Posterior vena cava (tissue), 2 donors: ENCODE data around the gene SPATS2L. TPM values are rescaled to one million over a fixed set of nuclear protein-coding genes. Genes with fewer than 3 reads are reported as not detected.

ENCODE experiments used
- DNase-seq: peaks from one replicate; pipeline ENCODE4 v3.0.0-alpha.2; 2020; ENCODE audit warnings: low spot score
- intact Hi-C, 2 donors: fragments of 100-400 bp; cut with DNase I; formaldehyde crosslinking; loops; one replicate each; pipeline versions ENCODE4 v1.14.1 to v1.14.2; 2022 to 2023
- total RNA-seq, 2 donors: library from RNA; stranded (reverse); fragmentation: NEBNext Ultra II Directional; extraction: Animal tissue kit (Norgen Biotek cat#: 25700); gene quantifications; one replicate each; pipeline ENCODE4 v1.2.1, GENCODE V29; 2021
- donor health status: DM: yes; HTN: yes; CAD: no.
- donor health status: DM: yes; HTN: yes; CAD: no.

SPATS2L gene
- total RNA-seq, 2 donors from 2014 or later = 68.7 to 76.6 TPM

DNA sequence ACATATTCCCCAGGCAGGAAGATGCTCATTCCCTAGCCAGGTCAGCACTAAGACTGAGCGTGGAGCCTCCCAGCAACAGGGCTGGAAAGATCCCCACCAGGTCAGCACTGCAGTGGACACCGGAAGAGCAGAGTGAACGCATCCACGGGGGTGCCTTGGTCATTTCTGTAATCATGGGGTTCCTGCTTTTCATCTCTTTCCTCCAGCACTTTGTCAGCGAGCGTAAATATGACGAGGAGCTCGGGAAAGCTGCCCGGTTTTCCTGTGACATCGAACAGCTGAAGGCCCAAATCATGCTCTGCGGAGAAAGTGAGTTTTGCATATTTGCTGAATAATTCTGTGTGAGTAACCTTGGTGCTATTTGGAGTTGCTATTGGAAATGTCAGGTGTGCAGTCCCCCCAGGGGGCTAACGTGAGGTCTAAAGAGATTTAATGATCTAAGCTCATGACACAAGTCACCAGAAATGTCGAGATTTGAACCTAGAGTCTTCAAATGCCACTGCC is 163.3 kb downstream of the SPATS2L start:
- intact Hi-C loops = loop anchor here in 1 of 2 donors (10.0 kb wide), 1 partner anchor 165 kb away; the partner anchor contains the start of gene SPATS2L

DNA sequence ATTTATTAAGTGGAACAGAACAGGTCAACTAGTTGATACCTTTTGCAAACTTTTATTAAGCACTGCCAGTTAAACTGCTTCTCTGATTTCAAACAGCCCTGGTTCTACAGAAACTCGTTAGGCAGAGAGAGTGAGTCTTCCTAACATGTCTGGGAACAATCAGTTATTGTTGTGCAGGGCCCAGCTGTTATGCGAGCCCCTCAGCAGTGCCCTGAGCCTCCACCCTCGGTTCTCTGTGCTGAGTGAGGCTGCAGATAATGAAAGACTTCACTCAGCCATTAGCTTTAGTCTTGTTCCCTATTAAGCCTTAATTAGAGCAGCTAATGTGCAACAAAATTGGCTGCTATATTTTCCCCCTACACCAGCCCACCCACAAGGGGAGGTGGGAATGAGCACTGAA is 163.7 kb downstream of the SPATS2L start:
- no peak for DNase-seq
- intact Hi-C loops = no loop called here

More for the DNA sequence above, 163.3 kb downstream of the SPATS2L start:
- no peak for DNase-seq

DNA sequence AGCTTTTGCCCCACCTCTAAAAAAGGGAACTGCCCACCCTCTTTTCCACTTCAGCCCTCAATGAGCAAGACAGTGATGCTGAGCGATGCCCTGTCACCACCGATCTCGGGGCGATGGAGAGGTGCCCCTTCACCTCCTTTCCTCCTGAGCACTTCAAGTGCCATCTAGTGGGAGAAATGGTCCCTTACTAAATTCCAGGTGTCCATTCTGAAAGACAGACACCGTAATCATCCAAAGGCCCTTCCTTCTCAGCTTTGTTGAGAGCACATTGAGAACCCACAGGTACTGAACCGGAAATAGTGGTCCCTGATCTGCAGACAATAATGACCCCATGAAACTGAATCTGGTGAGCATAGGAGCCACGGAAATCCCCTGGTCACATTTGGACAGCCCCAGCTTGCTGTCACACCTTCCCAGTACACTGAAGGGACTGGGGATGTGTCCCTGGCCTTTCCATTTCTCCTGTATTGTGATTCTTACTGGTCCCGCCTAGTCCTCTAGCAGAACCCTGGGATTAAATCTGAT is 164.9 kb downstream of the SPATS2L start:
- intact Hi-C loops = no loop called here
- no peak for DNase-seq

DNA sequence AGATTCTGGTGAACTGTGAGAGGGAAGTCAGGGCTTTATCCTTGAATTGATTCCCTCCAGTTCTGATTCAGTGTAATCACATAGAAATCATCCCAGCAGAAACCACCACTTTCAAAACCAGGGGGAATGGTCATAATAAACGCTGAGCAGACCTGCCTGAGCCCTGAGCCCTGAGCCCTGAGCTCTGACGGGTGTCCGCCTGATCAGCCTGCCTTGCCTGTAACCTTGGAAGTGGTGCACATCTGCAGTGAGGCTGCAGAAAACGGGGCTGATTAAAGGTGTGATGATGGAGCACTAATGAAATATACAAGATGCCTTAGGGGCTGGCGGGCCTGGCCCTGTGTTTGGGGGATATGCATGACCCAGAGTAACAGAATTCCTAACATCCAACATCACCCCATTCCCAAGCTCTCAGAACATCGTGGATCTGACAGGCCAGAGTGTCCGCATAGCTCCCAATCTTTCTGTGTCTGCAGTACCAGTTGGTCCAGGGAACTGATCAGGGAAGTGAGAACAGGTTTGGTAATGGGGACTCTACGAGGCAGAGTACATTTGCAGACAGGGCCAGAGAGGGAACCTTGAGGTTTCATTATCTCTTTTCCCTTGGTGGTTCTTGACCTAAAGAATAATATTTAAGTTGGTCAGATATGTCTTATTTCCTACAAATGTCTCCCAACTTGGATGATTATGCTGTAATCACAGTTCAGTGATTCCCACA is 165.6 kb downstream of the SPATS2L start:
- intact Hi-C loops = no loop called here
- no peak for DNase-seq

DNA sequence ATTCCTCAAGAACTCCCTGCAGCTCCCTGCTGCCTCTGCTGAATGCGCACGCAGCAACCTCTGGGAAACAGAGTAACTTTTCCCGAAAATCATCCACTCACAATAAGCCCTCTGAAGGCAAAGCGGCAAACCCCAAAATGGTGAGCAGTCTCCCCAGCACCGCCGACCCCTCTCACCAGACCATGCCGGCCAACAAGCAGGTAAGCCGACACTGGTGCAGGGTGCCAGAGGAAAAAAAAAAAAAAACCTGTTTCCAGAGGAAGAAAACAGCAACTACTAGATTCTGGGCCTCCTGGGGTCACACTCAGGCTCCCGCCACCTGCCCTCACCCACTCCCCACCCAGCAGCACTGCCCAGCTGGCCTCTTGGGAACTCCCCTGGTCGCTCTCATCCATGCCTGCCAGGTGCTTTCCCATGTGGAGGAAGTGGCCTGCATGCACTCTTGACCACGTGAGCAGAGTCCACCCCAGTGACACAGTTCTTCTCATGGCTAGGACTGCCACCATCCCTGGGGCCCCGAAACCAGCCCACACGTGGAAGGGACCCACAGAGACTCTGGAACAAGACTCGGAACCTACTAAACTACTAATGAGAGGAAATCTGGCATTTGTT is 166.5 kb downstream of the SPATS2L start:
- no peak for DNase-seq
- intact Hi-C loops = no loop called here

DNA sequence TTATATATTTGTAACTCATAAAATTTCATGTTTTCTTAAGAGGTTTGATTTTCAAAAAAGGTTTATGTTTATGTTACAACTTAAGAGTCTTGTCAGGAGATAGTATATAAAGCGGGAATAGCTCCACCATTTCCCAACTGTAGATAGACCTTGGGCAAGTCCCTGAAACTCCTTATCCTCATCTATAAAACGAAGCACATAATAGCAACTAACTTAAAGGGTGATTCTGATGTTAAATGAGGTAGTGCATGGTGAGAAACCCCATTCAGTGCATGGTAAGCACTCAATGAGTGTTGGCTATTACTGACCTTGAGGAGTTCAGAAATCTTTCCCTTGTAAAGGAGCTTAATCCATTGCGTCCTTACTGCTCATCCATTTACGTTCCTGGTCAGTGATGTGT is 169.3 kb downstream of the SPATS2L start:
- intact Hi-C loops = loop anchor here in 1 of 2 donors (5.0 kb wide), 1 partner anchor 498 kb away; no protein-coding TSS in a partner anchor
- no peak for DNase-seq

DNA sequence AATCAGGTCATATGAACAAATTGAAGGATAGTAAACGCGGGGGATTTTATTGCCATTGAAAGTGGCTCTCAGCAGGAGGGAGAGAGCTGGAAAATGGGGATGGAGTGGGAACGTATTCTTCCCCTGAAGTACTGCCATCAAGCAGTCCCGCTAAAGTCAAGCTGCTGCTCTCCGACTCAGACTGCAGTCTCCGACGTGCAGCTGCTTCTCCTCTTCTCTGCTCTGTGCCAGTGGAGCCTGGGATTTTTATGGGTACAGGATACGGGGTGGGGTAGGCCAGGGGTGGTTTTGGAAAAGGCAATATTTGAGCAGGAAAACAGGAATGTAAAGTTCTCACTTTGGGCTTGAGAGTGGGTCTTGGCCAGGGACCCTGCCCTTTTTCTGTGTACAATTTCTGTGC is 170.3 kb downstream of the SPATS2L start:
- intact Hi-C loops = loop anchor here in 1 of 2 donors (5.0 kb wide), 1 partner anchor 500 kb away; no protein-coding TSS in a partner anchor
- no peak for DNase-seq

DNA sequence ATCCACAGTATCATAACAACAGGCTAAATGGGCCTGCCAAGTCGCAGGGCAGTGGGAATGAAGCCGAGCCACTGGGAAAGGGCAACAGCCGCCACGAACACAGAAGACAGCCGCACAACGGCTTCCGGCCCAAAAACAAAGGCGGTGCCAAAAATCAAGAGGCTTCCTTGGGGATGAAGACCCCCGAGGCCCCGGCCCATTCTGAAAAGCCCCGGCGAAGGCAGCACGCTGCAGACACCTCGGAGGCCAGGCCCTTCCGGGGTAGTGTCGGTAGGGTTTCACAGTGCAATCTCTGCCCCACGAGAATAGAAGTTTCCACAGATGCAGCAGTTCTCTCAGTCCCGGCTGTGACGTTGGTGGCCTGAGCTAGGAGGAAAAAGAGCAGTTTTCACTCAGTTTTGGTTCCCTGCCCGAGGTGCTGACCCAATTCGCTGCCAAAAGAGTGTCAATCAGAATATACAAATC is 171.2 kb downstream of the SPATS2L start:
- intact Hi-C loops = loop anchor here in 1 of 2 donors (5.0 kb wide), 1 partner anchor 500 kb away; no protein-coding TSS in a partner anchor
- peak; percentile 85 for DNase-seq

DNA sequence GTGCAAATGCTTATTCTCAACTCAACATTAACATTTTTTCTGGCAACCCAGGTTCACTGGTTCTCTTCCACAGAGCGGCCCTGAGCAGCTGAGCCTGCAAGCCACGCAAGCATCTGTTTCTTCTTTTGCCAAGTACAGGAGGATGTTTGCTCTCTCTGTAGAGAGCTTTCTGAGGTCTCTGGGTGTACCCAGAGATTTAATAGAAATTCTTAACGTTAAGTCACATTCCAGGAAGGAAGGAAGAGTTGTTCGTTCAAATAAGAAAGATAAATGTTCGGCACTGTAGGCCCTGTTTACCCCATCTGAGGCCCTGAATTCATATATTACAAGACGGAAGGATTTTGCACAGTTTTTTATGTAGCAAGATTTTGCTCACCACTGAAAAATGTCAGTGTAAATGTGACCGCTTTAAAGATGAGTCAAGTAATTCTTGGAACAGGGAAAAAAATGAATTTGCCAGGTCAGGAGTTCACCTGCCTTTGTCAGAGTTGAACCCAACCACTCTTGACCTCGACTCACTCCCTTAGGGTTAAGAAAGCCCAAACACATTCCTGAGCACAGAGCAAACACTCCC is 173.3 kb downstream of the SPATS2L start:
- intact Hi-C loops = loop anchor here (5.0 kb wide), 1 partner anchor 502 kb away; no protein-coding TSS in a partner anchor
- no peak for DNase-seq

DNA sequence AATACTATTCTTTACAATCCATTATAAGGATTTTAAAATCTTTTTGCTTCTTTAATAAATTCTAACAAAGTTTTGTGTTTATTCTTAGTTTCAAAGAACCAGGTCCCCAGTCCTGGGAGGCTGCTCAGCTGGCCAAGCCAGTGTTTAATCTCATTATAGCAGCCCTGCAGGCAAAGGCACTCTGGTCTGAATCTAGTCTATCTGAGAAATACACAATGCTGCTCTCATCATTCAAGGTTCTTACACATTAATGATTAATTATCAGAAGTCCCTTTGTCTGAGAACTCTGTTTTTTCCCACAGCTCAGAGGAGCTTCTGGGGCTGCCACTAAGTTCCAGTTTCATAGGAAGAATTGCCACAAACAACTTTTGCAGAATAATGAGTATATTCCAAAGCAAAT is 175.7 kb downstream of the SPATS2L start:
- DNase-seq = no peak
- intact Hi-C loops = loop anchor here in 1 of 2 donors (5.0 kb wide), 1 partner anchor 505 kb away; no protein-coding TSS in a partner anchor

DNA sequence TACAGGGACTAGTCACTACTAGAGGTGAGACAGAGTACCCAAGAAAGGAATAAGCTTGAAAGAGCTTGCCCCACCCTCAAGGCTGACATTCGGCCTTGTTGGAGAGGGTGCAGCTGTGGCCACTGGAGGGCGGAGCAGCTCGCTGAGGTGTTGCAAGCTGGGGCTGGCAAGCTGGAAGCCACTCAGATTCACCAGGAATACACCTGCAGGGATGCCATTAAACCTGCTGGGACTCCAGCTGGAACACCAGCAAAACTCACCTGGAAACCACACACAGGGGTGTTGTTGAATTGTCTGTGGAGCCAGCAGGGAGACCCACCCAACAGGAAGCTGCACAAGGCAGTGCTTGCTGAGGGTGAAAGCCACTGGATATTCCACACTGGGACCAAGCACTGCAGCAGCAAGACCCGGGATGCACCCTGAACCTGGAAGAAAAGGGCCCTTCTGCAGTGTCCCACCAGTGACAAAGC is 177.3 kb downstream of the SPATS2L start:
- DNase-seq = no peak
- intact Hi-C loops = loop anchor here in 1 of 2 donors (5.0 kb wide), 1 partner anchor 506 kb away; no protein-coding TSS in a partner anchor

DNA sequence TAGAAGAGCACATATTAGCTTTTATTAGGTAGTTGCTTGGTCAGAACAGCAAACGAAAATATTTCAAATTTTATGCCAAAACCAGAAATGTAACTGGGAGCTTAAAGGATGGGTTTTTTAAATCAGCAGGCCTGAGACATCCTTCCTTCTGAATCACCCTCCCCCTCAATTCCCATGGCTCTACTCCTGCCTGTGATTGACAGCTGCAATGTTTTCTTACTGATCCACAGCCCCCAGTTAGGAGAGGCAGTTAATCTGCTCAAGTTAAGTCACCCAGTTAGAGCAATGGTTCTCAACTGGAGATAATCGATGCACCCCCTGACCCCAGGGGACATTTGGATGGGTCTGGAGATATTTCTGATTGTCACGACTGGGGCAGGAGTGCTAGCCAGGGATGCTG is 178.4 kb downstream of the SPATS2L start:
- no peak for DNase-seq
- intact Hi-C loops = loop anchor here in 1 of 2 donors (5.0 kb wide), 1 partner anchor 508 kb away; no protein-coding TSS in a partner anchor

DNA sequence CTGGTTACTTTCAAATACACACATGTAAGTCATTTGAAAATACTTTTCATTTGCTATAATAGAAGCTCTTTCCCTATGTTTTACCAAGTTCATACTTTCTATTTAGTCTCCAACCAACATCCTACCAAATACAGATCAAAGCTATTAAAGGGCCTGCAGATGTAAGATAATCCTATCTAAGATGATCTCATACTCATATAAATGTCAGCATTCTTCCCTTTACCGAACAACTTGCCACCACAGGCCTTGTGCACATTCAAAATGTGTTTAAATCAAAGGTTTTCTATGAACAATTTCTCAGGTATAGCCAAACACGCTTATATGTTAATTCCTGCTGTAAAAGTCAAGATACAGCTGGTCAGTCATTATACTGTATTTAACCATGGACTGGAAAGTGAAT is 180.0 kb downstream of the SPATS2L start:
- intact Hi-C loops = no loop called here

DNA sequence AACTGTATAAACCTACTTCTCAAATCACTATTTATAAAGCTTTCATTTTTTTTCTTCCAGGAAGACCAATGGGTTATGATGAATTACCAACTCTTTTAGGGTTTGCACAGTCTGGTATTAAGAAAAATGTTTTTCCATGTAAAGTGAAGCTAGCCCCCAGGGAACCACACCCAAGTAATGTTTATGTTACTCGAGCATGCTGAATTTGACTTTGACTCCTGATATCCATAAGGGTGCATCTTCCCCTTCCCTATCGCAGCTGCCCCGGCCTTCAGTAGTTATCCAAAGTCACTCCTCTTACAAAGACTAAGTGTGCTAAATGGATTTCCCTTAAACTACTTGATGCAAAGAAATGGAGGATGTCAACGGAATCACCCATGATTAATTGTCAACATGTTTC is 181.7 kb downstream of the SPATS2L start:
- intact Hi-C loops = no loop called here
- DNase-seq = no peak

More for the DNA sequence above, 180.0 kb downstream of the SPATS2L start:
- DNase-seq = no peak

DNA sequence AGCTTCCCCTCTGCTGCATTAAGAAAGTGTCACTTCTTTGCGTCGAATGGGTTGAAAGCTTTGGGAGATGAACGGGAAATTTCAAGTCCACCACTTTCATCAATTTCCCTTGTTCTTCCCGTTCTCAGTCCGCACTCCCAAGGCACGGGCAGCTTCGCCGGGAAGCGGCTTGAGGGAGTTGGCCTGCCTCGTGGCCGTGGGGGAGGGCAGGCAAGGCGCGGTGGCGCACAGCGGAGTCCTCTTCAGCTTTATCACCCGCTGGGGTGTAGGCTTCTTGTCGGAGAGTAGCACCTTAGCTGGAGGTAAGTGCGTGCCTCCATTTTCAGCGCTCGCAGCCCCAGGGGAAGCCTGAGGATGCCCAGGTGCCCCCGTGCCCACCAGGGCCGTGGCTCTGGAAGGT is 183.5 kb downstream of the SPATS2L start:
- intact Hi-C loops = no loop called here
- no peak for DNase-seq

DNA sequence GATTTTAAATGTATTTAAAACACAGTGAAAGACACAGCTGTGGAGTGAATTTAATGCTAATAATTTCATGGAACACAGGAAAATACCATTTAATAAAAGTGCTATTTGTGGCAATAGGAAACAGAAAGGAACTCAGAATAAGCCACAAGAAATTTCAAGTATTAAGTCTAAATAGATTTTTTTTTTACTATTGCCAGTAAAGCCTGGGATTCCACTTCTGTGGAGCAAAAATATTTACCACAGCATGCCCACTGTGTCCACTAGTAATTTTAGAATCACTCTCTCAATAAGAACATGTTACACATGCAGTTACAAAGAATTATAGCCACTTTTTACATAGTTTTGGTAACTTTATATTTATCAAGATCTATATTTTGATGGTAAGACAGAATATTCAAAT is 186.2 kb downstream of the SPATS2L start:
- DNase-seq = no peak
- intact Hi-C loops = no loop called here

DNA sequence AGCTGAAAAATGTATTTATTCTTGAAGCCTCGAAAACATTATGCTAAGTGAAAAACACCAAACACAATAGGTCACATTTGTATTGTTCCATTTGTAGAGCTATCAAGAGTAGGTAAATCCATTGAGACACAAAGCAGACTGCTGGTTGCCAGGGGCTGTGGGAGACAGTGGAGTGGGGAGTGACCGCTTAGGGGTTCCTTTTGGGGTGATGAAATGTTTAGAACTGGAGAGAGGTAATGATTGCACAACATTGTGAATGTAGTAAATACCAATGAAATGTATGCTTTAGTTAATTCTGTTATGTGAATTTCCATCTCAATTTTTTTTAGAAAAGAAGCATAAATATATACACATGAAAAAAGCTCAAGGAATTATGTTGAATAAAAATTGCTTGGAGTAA is 187.6 kb downstream of the SPATS2L start:
- no peak for DNase-seq
- intact Hi-C loops = no loop called here

DNA sequence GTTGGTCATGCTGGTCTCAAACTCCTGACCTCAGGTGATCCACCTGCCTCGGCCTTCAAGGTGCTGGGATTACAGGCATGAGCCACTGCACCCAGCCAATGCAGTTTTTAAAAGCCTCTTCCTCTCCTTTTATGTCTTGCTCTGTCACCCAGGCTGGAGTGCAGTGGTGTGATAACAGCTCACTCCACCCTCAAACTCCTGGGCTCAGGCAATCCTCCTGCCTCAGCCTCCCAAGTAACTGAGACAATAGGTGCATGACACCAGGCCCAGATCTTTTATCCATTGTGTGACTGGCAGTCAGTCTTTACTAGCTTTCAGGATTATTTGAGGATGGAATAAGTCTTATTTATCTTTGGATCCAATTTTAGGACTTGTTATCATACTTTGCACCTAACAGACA is 190.2 kb downstream of the SPATS2L start:
- intact Hi-C loops = no loop called here

DNA sequence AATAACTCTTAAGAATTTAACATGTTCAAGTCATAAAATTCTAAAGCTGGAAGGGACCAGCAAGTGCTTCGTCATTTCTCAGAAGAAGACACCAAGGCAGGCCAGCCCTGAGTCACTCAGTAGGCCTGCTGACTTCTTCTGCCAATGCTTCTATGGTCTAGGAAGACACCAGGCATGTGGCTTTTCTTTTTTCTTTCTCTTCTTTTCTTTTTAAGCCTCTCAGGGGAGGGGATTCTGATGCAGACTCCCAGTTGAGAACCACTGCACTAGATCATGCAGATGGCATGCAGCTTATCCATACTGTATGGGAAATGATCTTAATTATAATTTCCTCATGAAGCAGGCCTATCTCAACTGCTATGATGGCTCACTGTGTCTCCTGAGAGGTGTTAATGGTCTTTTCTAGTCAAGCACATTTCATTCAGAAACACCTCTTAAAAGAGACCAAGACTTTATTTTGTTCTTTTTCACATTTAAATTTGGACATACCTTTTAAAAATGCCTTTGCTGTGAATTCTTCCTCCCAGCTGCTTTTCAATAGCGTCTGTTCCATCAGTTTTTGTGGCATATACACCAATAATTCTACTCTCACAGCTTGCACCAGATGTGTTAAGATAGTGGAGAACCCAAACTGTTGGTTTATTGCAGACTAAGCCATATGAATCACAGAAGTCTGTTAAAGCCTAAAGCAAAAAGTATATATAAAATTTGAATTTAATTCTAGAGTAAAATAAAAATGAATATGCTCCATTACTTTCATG is 192.1 kb downstream of the SPATS2L start:
- intact Hi-C loops = no loop called here

More for the DNA sequence above, 190.2 kb downstream of the SPATS2L start:
- no peak for DNase-seq

More for the DNA sequence above, 192.1 kb downstream of the SPATS2L start:
- no peak for DNase-seq
